ENCODE results near the gene CDSN.

CDSN gene

DNA sequence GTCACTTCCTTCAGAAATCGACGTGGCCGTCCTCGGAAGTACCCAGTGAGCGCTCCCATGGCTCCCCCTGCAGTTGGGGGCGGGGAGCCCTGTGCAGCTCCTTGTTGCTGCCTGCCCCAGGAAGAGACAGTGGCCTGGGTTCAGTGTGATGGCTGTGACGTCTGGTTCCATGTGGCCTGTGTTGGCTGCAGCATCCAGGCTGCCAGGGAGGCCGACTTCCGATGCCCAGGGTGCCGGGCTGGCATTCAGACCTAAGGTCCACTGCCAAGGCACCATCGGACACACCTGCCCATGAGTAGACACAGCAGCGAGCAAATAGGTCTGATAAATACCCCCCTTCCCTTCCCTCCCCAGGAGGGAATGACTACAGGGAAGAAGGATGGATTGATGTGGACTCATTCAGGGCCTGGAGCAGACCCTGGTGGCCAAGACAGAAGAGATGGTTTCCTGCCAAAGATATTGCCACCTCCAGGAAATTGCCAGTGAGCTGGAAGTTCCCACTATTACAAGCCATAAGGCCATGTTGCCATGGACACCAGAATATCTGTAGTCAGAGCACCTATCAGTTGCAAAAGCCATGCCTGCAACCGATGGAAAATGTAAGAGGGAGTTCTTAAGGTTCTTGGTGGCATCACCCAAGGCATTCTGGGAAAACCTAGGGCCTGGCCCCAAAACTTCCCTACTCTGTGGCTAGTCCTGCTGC lies 42.4 kb upstream of the CDSN start:
- TF ChIP-seq, protein P1, sequence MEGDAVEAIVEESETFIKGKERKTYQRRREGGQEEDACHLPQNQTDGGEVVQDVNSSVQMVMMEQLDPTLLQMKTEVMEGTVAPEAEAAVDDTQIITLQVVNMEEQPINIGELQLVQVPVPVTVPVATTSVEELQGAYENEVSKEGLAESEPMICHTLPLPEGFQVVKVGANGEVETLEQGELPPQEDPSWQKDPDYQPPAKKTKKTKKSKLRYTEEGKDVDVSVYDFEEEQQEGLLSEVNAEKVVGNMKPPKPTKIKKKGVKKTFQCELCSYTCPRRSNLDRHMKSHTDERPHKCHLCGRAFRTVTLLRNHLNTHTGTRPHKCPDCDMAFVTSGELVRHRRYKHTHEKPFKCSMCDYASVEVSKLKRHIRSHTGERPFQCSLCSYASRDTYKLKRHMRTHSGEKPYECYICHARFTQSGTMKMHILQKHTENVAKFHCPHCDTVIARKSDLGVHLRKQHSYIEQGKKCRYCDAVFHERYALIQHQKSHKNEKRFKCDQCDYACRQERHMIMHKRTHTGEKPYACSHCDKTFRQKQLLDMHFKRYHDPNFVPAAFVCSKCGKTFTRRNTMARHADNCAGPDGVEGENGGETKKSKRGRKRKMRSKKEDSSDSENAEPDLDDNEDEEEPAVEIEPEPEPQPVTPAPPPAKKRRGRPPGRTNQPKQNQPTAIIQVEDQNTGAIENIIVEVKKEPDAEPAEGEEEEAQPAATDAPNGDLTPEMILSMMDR (IDR thresholded peaks at IDR 0.05; ENCODE audit: low read depth, low read length, missing control alignments): no peak
- no peak for DNase-seq (ENCODE audit: extremely low read depth, low read depth)
- no peak overlapping the region for H3K4me3 ChIP-seq (replicated peaks; ENCODE audit: low read depth, low read length)

DNA sequence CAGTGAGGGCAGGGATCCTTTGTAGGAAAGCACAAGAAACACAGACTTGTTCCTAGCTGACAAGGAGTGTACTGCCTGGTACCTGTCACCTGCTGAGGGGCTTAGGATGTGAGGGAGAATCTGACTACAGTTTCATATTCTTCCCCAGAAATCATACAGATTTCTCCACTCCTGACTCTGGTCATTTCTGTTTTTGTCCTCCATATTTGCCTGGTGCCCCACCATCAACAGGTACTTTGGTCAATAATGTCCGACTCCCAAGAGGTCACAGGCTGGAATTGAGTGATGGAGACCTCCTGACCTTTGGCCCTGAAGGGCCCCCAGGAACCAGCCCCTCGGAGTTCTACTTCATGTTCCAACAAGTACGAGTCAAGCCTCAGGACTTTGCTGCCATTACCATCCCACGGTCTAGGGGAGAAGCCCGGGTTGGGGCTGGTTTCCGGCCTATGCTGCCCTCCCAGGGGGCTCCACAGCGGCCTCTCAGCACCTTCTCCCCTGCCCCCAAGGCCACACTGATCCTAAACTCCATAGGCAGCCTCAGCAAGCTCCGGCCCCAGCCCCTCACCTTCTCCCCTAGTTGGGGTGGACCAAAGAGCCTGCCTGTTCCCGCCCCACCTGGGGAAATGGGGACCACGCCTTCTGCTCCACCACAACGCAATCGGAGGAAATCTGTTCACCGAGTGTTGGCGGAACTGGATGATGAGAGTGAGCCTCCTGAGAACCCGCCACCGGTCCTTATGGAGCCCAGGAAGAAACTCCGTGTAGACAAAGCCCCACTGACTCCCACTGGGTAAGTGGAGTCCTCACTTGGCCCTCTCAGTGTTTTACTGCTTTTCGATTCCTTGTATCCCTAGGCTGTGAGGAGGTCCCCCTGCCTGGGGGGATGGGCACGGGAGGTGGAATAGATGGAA lies 41.2 kb upstream of the CDSN start:
- no peak overlapping the region for H3K4me3 ChIP-seq (replicated peaks; ENCODE audit: low read depth, low read length)
- no peak for DNase-seq (ENCODE audit: extremely low read depth, low read depth)
- TF ChIP-seq, protein P1 (IDR thresholded peaks at IDR 0.05; ENCODE audit: low read depth, low read length, missing control alignments): no peak

DNA sequence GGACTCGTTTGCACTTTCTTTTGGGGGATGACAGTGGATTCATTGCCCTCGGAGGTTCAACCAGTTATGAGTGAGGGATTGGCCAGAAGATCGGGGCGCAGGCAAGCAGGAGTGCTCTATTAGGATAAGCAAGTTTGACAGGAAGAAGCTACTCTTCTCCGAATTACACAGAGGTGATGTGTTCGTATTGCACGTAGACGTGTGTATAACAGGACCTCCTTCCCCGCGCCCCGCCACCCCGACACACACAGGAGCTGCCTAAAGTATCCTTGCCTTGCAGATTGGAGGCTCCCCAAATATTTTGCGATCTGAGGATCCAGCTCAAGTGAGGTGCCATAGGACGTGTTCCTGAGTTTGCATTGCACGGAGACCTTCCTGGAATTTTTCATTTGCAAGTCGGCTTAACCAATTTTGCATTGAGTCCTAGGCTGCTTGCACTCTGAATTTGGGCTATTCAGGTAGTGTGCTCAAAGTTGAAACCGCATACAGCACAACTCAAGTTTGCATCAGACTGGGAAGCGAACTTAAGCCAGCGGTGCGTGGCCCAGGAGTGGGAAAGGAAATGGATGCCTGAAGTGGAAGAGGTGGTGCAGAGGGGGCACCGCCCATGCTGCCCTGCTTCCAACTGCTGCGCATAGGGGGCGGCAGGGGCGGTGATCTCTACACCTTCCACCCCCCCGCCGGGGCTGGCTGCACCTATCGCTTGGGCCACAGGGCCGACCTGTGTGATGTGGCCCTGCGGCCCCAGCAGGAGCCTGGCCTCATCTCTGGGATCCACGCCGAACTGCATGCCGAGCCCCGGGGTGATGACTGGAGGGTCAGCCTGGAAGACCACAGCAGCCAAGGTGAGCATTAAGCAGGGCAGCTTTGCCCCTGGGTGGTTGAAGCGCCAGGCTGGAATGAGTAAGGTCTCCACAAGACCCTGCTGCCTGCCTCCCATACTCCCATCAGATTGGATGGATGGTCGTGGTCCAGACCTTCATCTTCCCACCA lies 38.9 kb upstream of the CDSN start:
- TF ChIP-seq, protein P1 (IDR thresholded peaks at IDR 0.05; ENCODE audit: low read depth, low read length, missing control alignments): no peak
- no peak for DNase-seq (ENCODE audit: extremely low read depth, low read depth)
- peak overlapping the region; percentile 76 for H3K4me3 ChIP-seq (replicated peaks; ENCODE audit: low read depth, low read length)

DNA sequence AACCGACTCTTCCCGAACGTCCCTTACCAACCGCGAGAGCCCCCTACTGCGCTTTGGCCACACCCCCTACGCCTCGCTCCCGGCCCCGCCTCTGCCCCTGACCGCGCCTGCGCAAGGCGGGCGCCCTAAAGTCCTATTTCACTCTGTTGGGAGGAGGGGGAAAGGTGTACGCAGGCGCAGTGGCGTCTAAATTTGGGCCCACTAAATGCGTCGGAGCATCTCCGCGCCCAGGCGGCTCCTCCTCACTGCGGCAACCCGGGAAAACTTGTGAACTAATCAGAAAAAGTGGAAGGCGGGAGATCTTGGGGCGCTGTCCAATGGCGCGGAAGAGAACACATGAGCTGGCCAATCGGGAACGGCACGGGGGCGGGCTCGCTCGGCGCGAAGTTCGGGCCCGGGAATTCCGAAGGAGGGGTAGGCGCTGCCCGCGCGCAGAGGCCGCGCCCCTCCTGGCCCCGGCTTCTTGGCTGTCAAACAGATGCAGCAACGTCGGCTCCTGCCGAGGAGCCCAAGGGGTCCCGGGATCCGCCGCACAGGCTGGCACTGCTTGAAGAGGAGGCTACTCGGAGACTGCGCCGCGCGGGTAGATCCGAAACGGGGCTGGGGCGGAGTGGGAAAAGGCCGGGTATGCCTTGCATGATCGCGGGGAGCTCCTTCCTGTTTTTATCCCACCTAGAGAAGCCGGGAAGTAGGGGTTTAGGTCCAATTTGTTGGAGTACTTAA lies 38.1 kb upstream of the CDSN start, which contains the start of gene TCF19:
TCF19 (plus strand) TSS at position 450 of the 723 bp plus-strand sequence. CDS start 881 bp downstream, outside the sequence.
- H3K4me3 ChIP-seq (replicated peaks; ENCODE audit: low read depth, low read length): peak within 1 kb of the TSS; percentile 76
- TF ChIP-seq, protein P1 (IDR thresholded peaks at IDR 0.05; ENCODE audit: low read depth, low read length, missing control alignments): no peak
- peak; percentile 99 for DNase-seq (ENCODE audit: extremely low read depth, low read depth)

DNA sequence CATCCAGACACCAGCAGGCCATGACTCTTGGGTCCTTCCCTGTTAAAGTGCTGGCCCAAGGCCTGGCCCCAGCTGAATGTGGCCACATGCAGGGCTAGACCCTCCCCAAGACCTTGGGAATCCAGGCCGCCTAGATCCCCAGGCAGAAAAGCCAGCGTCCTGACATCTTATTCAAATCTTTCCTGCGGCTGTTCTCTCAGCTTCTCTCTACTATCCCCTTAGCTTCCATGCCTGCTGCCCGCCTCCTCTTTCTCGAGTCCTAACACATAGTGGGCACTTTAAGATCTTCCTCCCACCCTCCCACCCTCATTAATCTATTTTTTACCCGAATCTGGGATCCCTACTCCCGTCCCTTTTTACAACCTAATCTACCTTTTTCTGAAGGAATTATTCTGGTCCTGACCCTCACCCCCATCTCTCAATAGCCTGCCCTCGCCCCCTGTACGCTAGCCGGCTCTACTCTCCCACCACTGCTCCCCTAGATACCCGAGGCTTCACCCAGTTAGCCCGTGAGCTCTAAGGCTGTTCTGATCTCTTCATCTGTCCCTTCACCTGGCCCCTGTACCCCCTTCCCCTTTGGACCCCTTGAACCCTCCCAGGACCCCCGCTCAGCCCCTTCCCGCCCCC lies 37.4 kb upstream of the CDSN start, which contains the start of gene CCHCR1:
CCHCR1 (minus strand) TSS at position 290 of the 627 bp plus-strand sequence; CDS start at position 88, 202 bp downstream.
- no peak for DNase-seq (ENCODE audit: extremely low read depth, low read depth)
- TF ChIP-seq, protein P1 (IDR thresholded peaks at IDR 0.05; ENCODE audit: low read depth, low read length, missing control alignments): no peak
- H3K4me3 ChIP-seq (replicated peaks; ENCODE audit: low read depth, low read length): peak within 1 kb of the TSS; percentile 76

Measured in HFF-Myc (cell line).